HUES6 (cell line): Measurements from ENCODE around the gene TGM2.

Experiments
- H3K27ac ChIP-seq: 2 replicates; pipeline ENCODE4 v1.7.0; 2013; ENCODE audit warnings: low read depth, mild to moderate bottlenecking, low read length, inconsistent platforms
- H3K27me3 ChIP-seq: 2 replicates; pipeline ENCODE4 v1.6.1; 2013; ENCODE audit warnings: low read length; ENCODE audit not compliant: control insufficient read depth, insufficient read depth
- H3K36me3 ChIP-seq: 2 replicates; pipeline ENCODE4 v1.6.1; 2013; ENCODE audit warnings: low read length; ENCODE audit not compliant: control insufficient read depth, insufficient read depth
- H3K4me1 ChIP-seq: 2 replicates; pipeline ENCODE4 v1.6.1; 2013; ENCODE audit warnings: low read length; ENCODE audit not compliant: control insufficient read depth, insufficient read depth
- H3K4me3 ChIP-seq: 2 replicates; pipeline ENCODE4 v1.5.1; 2013; ENCODE audit warnings: low read depth, low read length
- H3K9ac ChIP-seq: one replicate; pipeline ENCODE4 v1.6.1; 2013; ENCODE audit warnings: mild to moderate bottlenecking, low read length
- H3K9me3 ChIP-seq: 2 replicates; pipeline ENCODE4 v1.6.1; 2013; ENCODE audit warnings: low read depth, low read length; ENCODE audit not compliant: control insufficient read depth, insufficient read depth

The TGM2 gene

GRCh38 chr20:38167328-38167850, 2.3 kb upstream of the TGM2 start:
- H3K27me3 ChIP-seq: peaks cover 4% of the 10 kb centered on the region
- H3K9me3 ChIP-seq: no peaks in the 10 kb centered on the region
- no peak overlapping the region for H3K9ac ChIP-seq
- H3K27ac ChIP-seq: no peak overlapping the region
- no peaks in the 10 kb centered on the region for H3K4me1 ChIP-seq
- H3K4me3 ChIP-seq: no peak overlapping the region
- H3K36me3 ChIP-seq: no peaks in the 10 kb centered on the region

DNA sequence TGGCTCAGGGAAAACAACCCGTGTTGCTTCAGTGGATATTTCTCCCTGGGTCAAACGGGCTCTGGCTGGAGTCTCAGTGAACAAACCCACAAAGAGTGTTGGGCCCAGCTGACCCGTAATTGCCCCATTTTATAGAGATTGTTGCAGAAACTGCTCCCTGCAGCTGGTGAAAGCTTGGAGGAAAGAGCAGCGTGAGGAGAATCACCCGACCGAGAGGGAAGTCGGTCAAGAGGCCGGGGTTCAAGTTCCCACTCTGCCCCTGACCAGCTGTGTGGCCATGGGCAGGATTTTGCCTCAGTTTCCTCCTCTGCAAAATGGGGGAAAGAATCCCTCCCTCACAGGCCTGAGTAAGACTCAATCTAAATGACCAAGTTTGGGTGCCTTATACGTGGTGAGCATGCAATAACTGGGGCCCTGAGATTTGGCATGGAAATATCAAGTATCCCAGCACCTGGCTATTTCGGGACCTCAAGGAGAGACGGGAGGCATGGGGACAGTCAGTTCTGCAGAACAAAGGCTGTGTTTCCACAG, 1.7 kb upstream of the TGM2 start:
- Histone ChIP-seq H3K27me3 (peaks cover 4% of the 10 kb centered on the region), H3K9me3 (no peaks in the 10 kb centered on the region), H3K36me3 (no peaks in the 10 kb centered on the region), H3K27ac (no peak overlapping the region), H3K4me1 (no peaks in the 10 kb centered on the region), H3K9ac (no peak overlapping the region), H3K4me3 (no peak overlapping the region)

- Histone ChIP-seq H3K9me3 (no peaks in the 10 kb centered on the region), H3K27me3 (peaks cover 4% of the 10 kb centered on the region), H3K27ac (no peak overlapping the region), H3K4me3 (no peak overlapping the region), H3K9ac (no peak overlapping the region), H3K36me3 (no peaks in the 10 kb centered on the region), H3K4me1 (no peaks in the 10 kb centered on the region)
Measured at GRCh38 chr20:38165966-38166702, 1.1 kb upstream of the TGM2 start.

DNA sequence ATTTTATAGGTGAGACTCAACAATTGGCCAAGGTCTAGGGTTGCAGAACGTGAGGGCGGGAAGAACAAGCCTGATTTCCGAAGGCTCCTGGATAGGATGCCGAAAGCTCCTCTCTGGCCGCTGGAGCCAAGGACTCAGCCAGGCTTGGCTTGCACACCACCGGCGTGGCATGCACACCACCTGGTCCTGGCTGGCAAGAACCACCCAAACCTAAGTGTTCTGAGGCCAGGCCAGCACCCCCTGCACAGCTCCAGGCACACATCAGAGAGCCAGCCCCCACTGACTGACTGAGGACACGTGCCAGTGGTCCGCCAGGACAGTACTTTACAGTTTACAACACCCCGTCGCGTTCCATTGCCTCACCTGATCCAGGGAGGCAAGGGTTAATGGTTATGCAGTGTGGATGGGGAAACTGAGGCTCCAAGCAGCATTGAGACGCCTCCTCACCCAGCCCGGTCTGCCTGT, 414 bp downstream of the TGM2 start:
- H3K36me3 ChIP-seq: no peaks in the 10 kb centered on the region
- no peaks in the 10 kb centered on the region for H3K9me3 ChIP-seq
- peak overlapping the region; percentile 42 for H3K4me3 ChIP-seq
- no peak overlapping the region for H3K9ac ChIP-seq
- no peaks in the 10 kb centered on the region for H3K4me1 ChIP-seq
- peaks cover 4% of the 10 kb centered on the region for H3K27me3 ChIP-seq
- no peak overlapping the region for H3K27ac ChIP-seq

DNA sequence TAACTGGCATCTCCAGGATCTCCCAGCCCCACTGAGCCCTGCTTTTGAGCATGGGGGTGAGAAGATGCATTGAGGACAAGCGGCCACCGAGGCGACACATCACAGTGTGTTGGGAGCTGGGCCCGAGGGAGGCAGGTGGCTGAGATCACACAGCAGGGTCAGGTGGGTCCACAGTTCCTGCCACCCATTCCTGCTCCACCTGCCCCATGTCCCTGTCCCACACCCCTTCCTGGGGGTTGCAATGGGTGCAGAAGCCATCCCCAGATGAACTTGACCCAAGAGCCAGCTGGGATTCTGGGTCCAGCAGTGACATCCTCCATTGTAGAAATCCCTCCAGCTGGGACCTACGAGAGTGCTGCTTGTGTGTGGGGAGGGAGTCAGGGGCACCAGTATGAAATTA, 1.0 kb downstream of the TGM2 start:
- H3K4me3 ChIP-seq: no peak overlapping the region
- no peaks in the 10 kb centered on the region for H3K9me3 ChIP-seq
- H3K27me3 ChIP-seq: peaks cover 4% of the 10 kb centered on the region
- no peak overlapping the region for H3K27ac ChIP-seq
- no peak overlapping the region for H3K9ac ChIP-seq
- H3K36me3 ChIP-seq: no peaks in the 10 kb centered on the region
- H3K4me1 ChIP-seq: no peaks in the 10 kb centered on the region; the same call in 1 of the 2 replicates

- Histone ChIP-seq H3K36me3 (no peaks in the 10 kb centered on the region), H3K27ac (no peak overlapping the region), H3K27me3 (peaks cover 4% of the 10 kb centered on the region), H3K4me1 (peaks cover 7% of the 10 kb centered on the region; the same call in 1 of the 2 replicates), H3K9me3 (no peaks in the 10 kb centered on the region), H3K9ac (no peak overlapping the region), H3K4me3 (no peak overlapping the region)
Measured at GRCh38 chr20:38162878-38163875, 1.9 kb downstream of the TGM2 start.

DNA sequence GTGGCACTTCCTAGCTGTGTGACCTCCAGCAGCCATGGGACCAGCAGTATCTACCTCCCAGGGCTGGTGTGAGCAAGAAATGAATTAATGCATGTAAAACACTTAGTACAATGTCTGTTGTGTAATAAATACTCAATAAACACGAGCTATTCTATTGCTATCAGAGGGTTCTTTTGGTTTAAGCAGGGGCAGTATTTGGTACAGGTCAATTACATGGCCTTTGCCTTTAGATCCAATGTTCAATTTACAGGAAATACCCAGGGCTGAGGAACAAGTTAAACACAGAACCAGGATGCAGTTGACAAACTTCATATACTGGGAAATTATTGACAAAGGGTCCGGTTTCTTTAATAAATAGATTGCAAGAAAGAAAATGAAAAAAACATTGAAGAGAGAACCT, 2.9 kb downstream of the TGM2 start:
- Histone ChIP-seq H3K4me1 (peaks cover 7% of the 10 kb centered on the region; the same call in 1 of the 2 replicates), H3K9ac (no peak overlapping the region), H3K27me3 (peaks cover 4% of the 10 kb centered on the region), H3K27ac (no peak overlapping the region), H3K9me3 (no peaks in the 10 kb centered on the region), H3K36me3 (no peaks in the 10 kb centered on the region), H3K4me3 (no peak overlapping the region)

DNA sequence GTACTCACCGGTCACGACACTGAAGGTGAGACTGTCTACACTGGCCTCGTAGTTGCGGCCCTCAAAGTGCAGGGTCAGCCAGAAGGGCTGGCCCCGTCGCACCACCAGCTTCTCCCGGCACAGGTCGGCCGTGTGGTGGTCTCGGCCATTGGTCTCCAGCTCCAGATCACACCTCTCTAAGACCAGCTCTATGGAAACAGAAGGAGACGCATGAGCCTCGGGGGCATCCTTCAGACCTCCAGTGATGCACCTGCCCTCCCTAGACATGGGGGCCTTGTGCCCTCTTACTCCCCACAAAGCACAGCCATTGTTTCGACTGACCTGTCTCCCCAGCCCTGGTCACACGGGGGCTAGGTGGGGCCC, 3.7 kb downstream of the TGM2 start:
- Histone ChIP-seq H3K4me1 (peaks cover 7% of the 10 kb centered on the region; the same call in 1 of the 2 replicates), H3K4me3 (no peak overlapping the region), H3K27ac (no peak overlapping the region), H3K9ac (no peak overlapping the region), H3K9me3 (no peaks in the 10 kb centered on the region), H3K27me3 (peaks cover 4% of the 10 kb centered on the region), H3K36me3 (no peaks in the 10 kb centered on the region)

GRCh38 chr20:38159957-38160756, 4.9 kb downstream of the TGM2 start:
- H3K4me1 ChIP-seq: peaks cover 7% of the 10 kb centered on the region; the same call in 1 of the 2 replicates
- no peaks in the 10 kb centered on the region for H3K9me3 ChIP-seq
- H3K9ac ChIP-seq: no peak overlapping the region
- peaks cover 4% of the 10 kb centered on the region for H3K27me3 ChIP-seq
- no peaks in the 10 kb centered on the region for H3K36me3 ChIP-seq
- no peak overlapping the region for H3K4me3 ChIP-seq
- H3K27ac ChIP-seq: no peak overlapping the region

DNA sequence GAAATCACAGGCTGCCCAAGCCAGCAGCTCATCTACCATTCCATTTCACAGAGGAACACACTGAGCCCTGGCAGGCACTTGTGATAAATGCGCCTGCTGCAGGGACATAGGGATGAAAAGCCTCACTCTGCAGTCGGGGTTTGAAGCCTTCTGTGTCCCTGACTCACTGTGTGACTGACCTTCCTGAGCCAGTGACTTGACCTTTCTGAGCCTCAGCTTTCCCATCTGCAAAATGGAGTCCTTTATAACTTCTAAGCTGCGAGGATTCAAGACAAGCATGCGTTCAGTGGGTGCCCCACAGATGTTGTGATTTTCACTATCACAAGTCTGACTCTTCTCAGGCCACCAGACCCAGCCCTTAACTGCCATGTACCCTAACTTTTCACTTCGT, 5.5 kb downstream of the TGM2 start:
- H3K9me3 ChIP-seq: no peaks in the 10 kb centered on the region
- H3K36me3 ChIP-seq: no peaks in the 10 kb centered on the region
- H3K27ac ChIP-seq: no peak overlapping the region
- peaks cover under 1% of the 10 kb centered on the region; the same call in 1 of the 2 replicates for H3K27me3 ChIP-seq
- no peak overlapping the region for H3K9ac ChIP-seq
- H3K4me1 ChIP-seq: peaks cover 7% of the 10 kb centered on the region; the same call in 1 of the 2 replicates
- H3K4me3 ChIP-seq: no peak overlapping the region
